Activated T-cell treated with anti-CD3 and anti-CD28 coated beads, Interleukin-2, amount 50 U/mL, for 24 hours (primary cell): ENCODE data around the gene KMT2D.

ENCODE experiments used
- DNase-seq: peaks from one replicate; pipeline ENCODE4 v3.0.0-alpha.2; 2020
- H3K27ac Mint-ChIP-seq: 2 replicates; pipeline ENCODE4 v1.8.0; 2020; ENCODE audit warnings: mild to moderate bottlenecking, mixed read lengths
- H3K27me3 Mint-ChIP-seq: 2 replicates; pipeline ENCODE4 v1.8.0; 2020; ENCODE audit warnings: mixed read lengths
- H3K36me3 Mint-ChIP-seq: 2 replicates; pipeline ENCODE4 v1.8.0; 2020; ENCODE audit warnings: low read depth, mixed read lengths
- H3K4me1 Mint-ChIP-seq: 2 replicates; pipeline ENCODE4 v1.8.0; 2020; ENCODE audit warnings: low read depth, mixed read lengths
- H3K4me3 Mint-ChIP-seq: 2 replicates; pipeline ENCODE4 v1.8.0; 2020; ENCODE audit warnings: mild to moderate bottlenecking, moderate library complexity, mixed read lengths
- H3K9me3 Mint-ChIP-seq: 2 replicates; pipeline ENCODE4 v1.8.0; 2020; ENCODE audit warnings: mixed read lengths

The KMT2D gene

DNA sequence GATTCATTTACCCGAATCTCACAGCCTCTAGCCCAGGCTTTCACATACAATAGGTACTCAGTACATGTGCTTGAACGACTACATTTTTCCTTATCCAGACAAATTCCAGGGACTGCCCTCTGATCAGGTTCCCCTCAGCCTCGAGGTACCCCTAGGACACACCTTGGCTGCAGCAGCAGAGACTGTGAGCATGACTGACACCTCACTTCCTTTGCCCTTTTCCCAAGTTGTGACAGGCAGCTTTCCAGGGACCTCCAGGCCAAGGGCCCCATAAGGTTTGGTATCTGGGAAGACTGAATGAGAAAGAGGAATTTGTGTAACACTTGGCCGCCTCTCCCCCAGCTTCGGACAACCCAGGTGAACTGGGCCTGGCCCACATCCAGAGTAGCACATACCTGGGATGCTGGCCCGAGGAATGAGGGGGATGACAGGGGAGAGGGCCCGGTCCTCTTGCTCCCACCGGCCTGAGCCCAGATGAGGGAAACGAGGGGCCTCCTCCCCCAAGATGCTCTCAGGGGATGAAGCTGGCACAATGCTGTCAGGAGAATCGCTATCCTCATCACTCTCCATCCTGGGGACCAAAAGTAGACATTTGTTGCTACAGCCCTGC is 31.8 kb downstream of the KMT2D start:
- Mint-ChIP-seq H3K4me3 (no peak overlapping the region), H3K9me3 (no peaks in the 10 kb centered on the region), H3K27me3 (no peaks in the 10 kb centered on the region), H3K27ac (peak overlapping the region; percentile 18), H3K36me3 (peaks cover 93% of the 10 kb centered on the region), H3K4me1 (peaks cover 6% of the 10 kb centered on the region)
- DNase-seq = no peak

GRCh38 chr12:49027846-49028555 is 32.6 kb downstream of the KMT2D start:
- Mint-ChIP-seq H3K9me3 (no peaks in the 10 kb centered on the region), H3K27ac (peak overlapping the region; percentile 44), H3K36me3 (peaks cover 94% of the 10 kb centered on the region), H3K27me3 (no peaks in the 10 kb centered on the region), H3K4me1 (peaks cover 6% of the 10 kb centered on the region), H3K4me3 (no peak overlapping the region)
- DNase-seq = no peak

- DNase-seq = no peak
- Mint-ChIP-seq H3K4me1 (peaks cover 6% of the 10 kb centered on the region), H3K36me3 (peaks cover 94% of the 10 kb centered on the region), H3K27me3 (no peaks in the 10 kb centered on the region), H3K27ac (no peak overlapping the region), H3K9me3 (no peaks in the 10 kb centered on the region), H3K4me3 (no peak overlapping the region)
Observed at GRCh38 chr12:49026678-49027480, 33.7 kb downstream of the KMT2D start.

DNA sequence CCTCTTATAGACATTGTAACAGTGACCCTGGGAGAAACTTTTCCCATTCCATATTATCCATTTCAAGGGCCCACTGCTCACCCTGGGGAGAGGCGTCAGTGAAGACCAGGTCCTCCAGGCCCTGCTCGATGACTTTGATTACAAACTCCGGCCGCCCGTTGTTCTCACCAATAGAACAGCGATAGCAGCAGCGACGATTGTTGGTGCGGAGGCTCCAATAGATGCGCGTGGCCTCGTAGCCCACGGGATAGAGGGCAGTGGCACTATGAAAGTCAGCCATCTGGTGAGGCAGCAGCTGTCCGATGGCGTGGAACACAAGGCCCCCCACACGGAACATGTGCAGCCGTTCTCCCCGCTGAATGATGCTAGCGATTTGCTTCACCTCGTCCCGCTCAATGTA is 34.5 kb downstream of the KMT2D start:
- DNase-seq = no peak
- Mint-ChIP-seq H3K27ac (peak overlapping the region; percentile 65), H3K36me3 (peaks cover 94% of the 10 kb centered on the region), H3K4me3 (no peak overlapping the region), H3K9me3 (no peaks in the 10 kb centered on the region), H3K4me1 (peaks cover 6% of the 10 kb centered on the region), H3K27me3 (no peaks in the 10 kb centered on the region)

- H3K4me1 Mint-ChIP-seq = peaks cover 6% of the 10 kb centered on the region
- H3K36me3 Mint-ChIP-seq = peaks cover 93% of the 10 kb centered on the region
- H3K9me3 Mint-ChIP-seq = no peaks in the 10 kb centered on the region
- no peaks in the 10 kb centered on the region for H3K27me3 Mint-ChIP-seq
- no peak for DNase-seq
- peak overlapping the region; percentile 65 for H3K27ac Mint-ChIP-seq
- H3K4me3 Mint-ChIP-seq = no peak overlapping the region
Observed at GRCh38 chr12:49025463-49025862, 35.1 kb downstream of the KMT2D start.

DNA sequence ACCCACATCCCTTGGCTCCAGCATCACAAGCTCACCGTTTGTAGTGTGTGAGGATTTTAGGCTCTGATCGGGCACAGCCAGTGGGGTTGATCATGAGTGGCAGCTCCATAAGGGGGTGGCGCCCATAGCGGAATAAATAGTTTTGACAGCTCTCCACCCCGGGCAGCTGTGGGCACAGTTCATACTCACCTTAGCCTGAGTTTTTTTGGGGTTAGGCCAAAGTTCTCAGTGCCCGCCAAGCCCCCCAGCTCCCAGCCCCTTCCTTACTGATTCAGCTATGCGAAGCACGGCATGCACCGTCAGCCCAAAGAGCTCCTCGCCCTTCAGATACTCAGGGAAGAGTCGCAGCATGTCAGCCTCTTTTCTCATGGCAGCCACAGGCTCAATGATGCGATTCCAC is 36.1 kb downstream of the KMT2D start:
- Mint-ChIP-seq H3K9me3 (no peaks in the 10 kb centered on the region), H3K27me3 (no peaks in the 10 kb centered on the region), H3K4me1 (peaks cover 11% of the 10 kb centered on the region), H3K4me3 (no peak overlapping the region), H3K27ac (no peak overlapping the region), H3K36me3 (peaks cover 86% of the 10 kb centered on the region)
- no peak for DNase-seq

- peaks cover 17% of the 10 kb centered on the region for H3K4me1 Mint-ChIP-seq
- H3K27ac Mint-ChIP-seq = no peak overlapping the region
- H3K27me3 Mint-ChIP-seq = no peaks in the 10 kb centered on the region
- peaks cover 81% of the 10 kb centered on the region for H3K36me3 Mint-ChIP-seq
- no peaks in the 10 kb centered on the region for H3K9me3 Mint-ChIP-seq
- DNase-seq = no peak
- no peak overlapping the region for H3K4me3 Mint-ChIP-seq
Observed at GRCh38 chr12:49023812-49024211, 36.8 kb downstream of the KMT2D start.

GRCh38 chr12:49022558-49023178 is 37.9 kb downstream of the KMT2D start:
- no peaks in the 10 kb centered on the region for H3K27me3 Mint-ChIP-seq

GRCh38 chr12:49021292-49021915 is 39.2 kb downstream of the KMT2D start:
- DNase-seq = no peak
- H3K4me3 Mint-ChIP-seq = no peak overlapping the region
- no peaks in the 10 kb centered on the region for H3K27me3 Mint-ChIP-seq
- H3K27ac Mint-ChIP-seq = peak overlapping the region; percentile 4
- H3K36me3 Mint-ChIP-seq = peaks cover 79% of the 10 kb centered on the region
- H3K9me3 Mint-ChIP-seq = no peaks in the 10 kb centered on the region
- H3K4me1 Mint-ChIP-seq = peaks cover 35% of the 10 kb centered on the region

More at GRCh38 chr12:49022558-49023178, 37.9 kb downstream of the KMT2D start:
- Mint-ChIP-seq H3K36me3 (peaks cover 80% of the 10 kb centered on the region), H3K4me1 (peaks cover 22% of the 10 kb centered on the region), H3K4me3 (no peak overlapping the region), H3K9me3 (no peaks in the 10 kb centered on the region), H3K27ac (peak overlapping the region; percentile 1)
- DNase-seq = no peak

GRCh38 chr12:49020441-49020840 is 40.2 kb downstream of the KMT2D start:
- Mint-ChIP-seq H3K4me3 (no peak overlapping the region), H3K36me3 (peaks cover 79% of the 10 kb centered on the region), H3K27ac (peak overlapping the region; percentile 45), H3K9me3 (no peaks in the 10 kb centered on the region), H3K4me1 (peaks cover 36% of the 10 kb centered on the region), H3K27me3 (no peaks in the 10 kb centered on the region)
- peak; percentile 25 for DNase-seq

DNA sequence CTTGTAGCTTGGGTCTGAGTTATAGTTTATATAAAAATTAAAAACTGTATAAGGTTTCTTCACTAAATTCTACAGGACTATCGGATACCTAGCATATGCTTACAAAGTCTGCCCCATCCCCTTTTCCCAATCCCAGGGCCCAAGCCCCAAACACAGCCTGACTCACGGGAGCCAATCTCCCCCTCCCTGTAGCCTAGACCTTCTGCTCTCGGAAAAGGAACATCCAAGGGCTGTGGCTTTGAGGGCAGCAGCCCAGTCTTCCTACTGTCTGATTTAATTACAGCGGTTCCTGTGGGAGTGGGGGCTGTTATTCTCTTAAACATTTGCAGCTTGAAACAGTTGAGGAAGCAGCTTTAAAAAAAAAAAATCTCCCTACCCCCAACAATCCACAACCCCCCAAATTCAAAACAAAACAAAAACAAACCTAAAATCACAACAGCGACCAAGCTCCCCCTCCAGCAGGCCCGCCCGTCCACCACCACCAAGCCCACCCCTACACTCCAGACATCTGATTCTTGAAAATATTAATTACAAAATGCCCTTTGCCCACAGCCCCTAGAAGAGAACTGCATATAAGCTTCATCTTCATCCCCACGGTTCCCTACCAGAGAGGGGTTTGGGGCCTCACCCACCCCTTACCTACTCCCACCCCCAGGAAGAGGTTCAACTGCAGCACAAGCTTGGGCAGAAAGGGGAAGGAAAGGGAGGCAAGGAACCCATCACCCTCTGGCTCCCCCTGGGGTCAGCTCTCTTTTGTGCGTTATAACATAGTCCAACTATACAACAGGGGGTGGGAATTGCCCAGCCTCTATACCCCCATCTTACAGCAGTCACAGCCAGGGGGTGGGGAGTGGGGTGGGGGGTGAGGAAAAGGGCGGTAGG is 40.9 kb downstream of the KMT2D start:
- Mint-ChIP-seq H3K27ac (peak overlapping the region; percentile 97), H3K27me3 (no peaks in the 10 kb centered on the region), H3K9me3 (no peaks in the 10 kb centered on the region), H3K4me1 (peaks cover 39% of the 10 kb centered on the region), H3K4me3 (peak overlapping the region; percentile 90), H3K36me3 (peaks cover 80% of the 10 kb centered on the region)
- peak; percentile 40 for DNase-seq

- Mint-ChIP-seq H3K27ac (peak overlapping the region; percentile 97), H3K4me3 (peak overlapping the region; percentile 90), H3K36me3 (peaks cover 75% of the 10 kb centered on the region), H3K27me3 (no peaks in the 10 kb centered on the region), H3K9me3 (no peaks in the 10 kb centered on the region), H3K4me1 (peaks cover 39% of the 10 kb centered on the region)
- DNase-seq = no peak
Observed at GRCh38 chr12:49019120-49019430, 41.5 kb downstream of the KMT2D start.

GRCh38 chr12:49018261-49019119 is 42.1 kb downstream of the KMT2D start, which contains the start of gene PRKAG1:
Gene PRKAG1 (minus strand): TSS chr12:49018776. CDS start chr12:49018740, 36 bp downstream.
- Mint-ChIP-seq H3K4me1 (peaks cover 39% of the 10 kb centered on the region), H3K27me3 (no peaks in the 10 kb centered on the region), H3K27ac (peak within 1 kb of the TSS; percentile 97), H3K9me3 (no peaks in the 10 kb centered on the region), H3K36me3 (peaks cover 75% of the 10 kb centered on the region), H3K4me3 (peak within 1 kb of the TSS; percentile 90)
- DNase-seq = peak; percentile 96
